ENCODE results near the gene MORN1. TPM values are rescaled to one million over a fixed set of nuclear protein-coding genes. Genes with fewer than 3 reads are reported as not detected.

Gene MORN1
- total and polyA plus RNA-seq, 10 of the 15 experiments (the other 5 are each of a cell fraction or from before 2014, with no cell fraction given): 0.76 to 7.9 (median 5.5) TPM

GRCh38 chr1:2344121-2344681 lies 47.2 kb downstream of the MORN1 start:
- no peaks in the 10 kb centered on the region; a peak in 1 of 4 replicates for H3K27me3 ChIP-seq (replicated peaks in 1 of 2; ENCODE audit: control insufficient read depth in 2 of 2, insufficient read depth in 2 of 2, low read length in 1 of 2)
- no peaks in the 10 kb centered on the region for H3K9me3 ChIP-seq (replicated peaks; ENCODE audit: control insufficient read depth, insufficient read depth, low read length)
- 49% methylated on average over 21 of the region's 24 CpGs for WGBS (ENCODE audit: insufficient coverage, insufficient replicate concordance, low lambda C conversion rate, missing lambda C conversion rate)
- no peaks in the 10 kb centered on the region for H4K20me1 ChIP-seq (ENCODE audit: control insufficient read depth, insufficient read depth)
- no peak for ATAC-seq
- no TSS peak for BruUV-seq (replicated peaks)
- no peak overlapping the region for H3K4me2 ChIP-seq (ENCODE audit: control insufficient read depth, insufficient read depth)
- ChIA-PET CTCF (no interaction called here), RAD21 (ENCODE audit: unreplicated experiment) (no interaction called here), POLR2A (no interaction called here), SMC1A (ENCODE audit: uncharacterized antibody, unreplicated experiment) (no interaction called here)
- intact Hi-C loops (cut with micrococcal nuclease; ENCODE audit: unreplicated experiment) (no loop called here), in situ Hi-C loops (cut with MboI) (no loop called here)
- no peak for DNase-seq (ENCODE audit: low read depth, low spot score)
- H3K36me3 ChIP-seq (ENCODE audit: control insufficient read depth in 2 of 2, insufficient read depth in 2 of 2, low read length in 1 of 2): no peaks in the 10 kb centered on the region
- no peaks in the 10 kb centered on the region for H3K4me1 ChIP-seq (ENCODE audit: control insufficient read depth, insufficient read depth, low read length)
- no peak for FAIRE-seq
- TF ChIP-seq CHD1 (IDR thresholded peaks at IDR 0.05; ENCODE audit: low read depth, low read length) (no peak), POU2F2 (IDR thresholded peaks at IDR 0.05; ENCODE audit: borderline replicate concordance, low read depth, low read length) (no peak), ETV6 (conservative IDR thresholded peaks at IDR 0.05 in 1 of 2, IDR thresholded peaks at IDR 0.05 in 1 of 2; ENCODE audit: borderline replicate concordance in 1 of 2, low read depth in 1 of 2) (no peak), MAX (IDR thresholded peaks at IDR 0.05; ENCODE audit: low read depth, low read length) (no peak), NFXL1 (IDR thresholded peaks at IDR 0.05; ENCODE audit: borderline replicate concordance) (no peak), SP1 (IDR thresholded peaks at IDR 0.05; ENCODE audit: low read depth, low read length) (no peak), IRF3 (IDR thresholded peaks at IDR 0.05) (no peak), ATF3 (IDR thresholded peaks at IDR 0.05; ENCODE audit: borderline replicate concordance, extremely low read depth, low read depth, low read length) (no peak), SREBF2 (IDR thresholded peaks at IDR 0.05; ENCODE audit: low read length) (no peak)
- no peak overlapping the region for H3K27ac ChIP-seq (ENCODE audit: control insufficient read depth, insufficient read depth)
- H2AFZ ChIP-seq (ENCODE audit: control insufficient read depth, low read depth, low read length): no peak overlapping the region
- H3K4me3 ChIP-seq: no peak overlapping the region
- no peaks in the 10 kb centered on the region for H3K79me2 ChIP-seq (ENCODE audit: control insufficient read depth, insufficient read depth, low read length)
- no peak overlapping the region for H3K9ac ChIP-seq (ENCODE audit: control insufficient read depth, insufficient read depth, low read length)

Data from GM12878 (cell line).